Mucosa of stomach (tissue), 1 donor: ENCODE measurements around the gene PICK1.
"Not testable (repeated sequence)": the region's sequence is repeated elsewhere in the genome, so short reads cannot be mapped to it uniquely, and the experiment has no call there.

ENCODE experiments used
- H3K27me3 ChIP-seq: one replicate; pipeline ENCODE4 v1.7.0; 2013; ENCODE audit warnings: mild to moderate bottlenecking, low read length; ENCODE audit not compliant: control insufficient read depth, insufficient read depth
- H3K36me3 ChIP-seq: one replicate; pipeline ENCODE4 v1.7.0; 2013; ENCODE audit warnings: low read length; ENCODE audit not compliant: control insufficient read depth, insufficient read depth
- H3K4me1 ChIP-seq: one replicate; pipeline ENCODE4 v1.7.0; 2013; ENCODE audit warnings: mild to moderate bottlenecking, low read length; ENCODE audit not compliant: control insufficient read depth, insufficient read depth
- H3K4me3 ChIP-seq: one replicate; pipeline ENCODE4 v1.7.0; 2013; ENCODE audit warnings: low read length
- H3K9ac ChIP-seq: one replicate; pipeline ENCODE4 v1.7.0; 2013; ENCODE audit warnings: mild to moderate bottlenecking, low read length, moderate library complexity
- H3K9me3 ChIP-seq: one replicate; pipeline ENCODE4 v1.7.0; 2013; ENCODE audit warnings: mild to moderate bottlenecking, low read length, moderate library complexity; ENCODE audit not compliant: control insufficient read depth
- donor health status: Pancreatic carcinoma.

The PICK1 gene

DNA sequence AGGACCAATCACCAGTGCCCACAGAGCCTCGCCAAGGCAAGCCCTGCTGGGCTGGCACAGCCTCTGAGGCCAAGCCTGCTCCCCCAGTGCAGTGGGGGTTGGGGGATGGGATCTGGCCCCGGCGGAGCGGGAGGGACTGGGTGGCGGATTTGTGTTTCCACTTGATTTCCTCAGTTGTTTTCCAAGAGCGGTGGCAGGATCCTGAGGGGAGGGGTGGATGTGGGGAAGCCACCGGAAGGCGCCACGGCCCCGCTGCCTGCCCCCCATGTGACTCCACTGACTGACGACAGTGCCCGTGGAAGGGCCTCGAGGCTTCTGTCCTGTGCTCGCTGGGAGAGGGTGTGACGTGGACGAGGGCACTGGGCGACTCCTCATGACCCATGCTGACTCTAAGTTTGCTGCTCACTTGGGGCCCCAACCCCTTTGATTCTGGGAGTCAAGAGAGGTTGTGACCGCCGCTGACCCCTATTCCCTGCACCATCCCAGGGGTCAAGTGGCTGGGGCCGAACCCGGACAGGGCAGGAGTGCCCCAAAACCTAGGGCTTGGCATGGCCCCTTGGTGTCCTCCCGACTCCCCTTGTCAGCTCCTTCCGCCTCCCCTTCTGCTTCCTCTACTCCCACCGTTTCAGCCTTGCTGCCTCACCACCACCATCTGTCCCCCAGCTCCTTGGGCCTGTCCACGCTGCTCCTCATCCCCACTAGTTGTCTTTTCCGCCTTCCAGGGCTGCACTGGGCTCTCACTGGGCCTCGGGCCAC lies 23.5 kb upstream of the PICK1 start:
- H3K9ac ChIP-seq = peak overlapping the region; percentile 51
- H3K36me3 ChIP-seq = no peaks in the 10 kb centered on the region
- peaks cover 32% of the 10 kb centered on the region for H3K4me1 ChIP-seq
- H3K4me3 ChIP-seq = peak overlapping the region; percentile 22
- H3K27me3 ChIP-seq = no peaks in the 10 kb centered on the region
- H3K9me3 ChIP-seq = no peaks in the 10 kb centered on the region

GRCh38 chr22:38034278-38034882 lies 22.8 kb upstream of the PICK1 start:
- Histone ChIP-seq H3K4me3 (peak overlapping the region; percentile 22), H3K27me3 (no peaks in the 10 kb centered on the region), H3K9me3 (no peaks in the 10 kb centered on the region), H3K4me1 (peaks cover 32% of the 10 kb centered on the region), H3K9ac (peak overlapping the region; percentile 51), H3K36me3 (no peaks in the 10 kb centered on the region)

GRCh38 chr22:38034884-38035529 lies 22.2 kb upstream of the PICK1 start:
- no peak overlapping the region for H3K4me3 ChIP-seq
- H3K9me3 ChIP-seq = no peaks in the 10 kb centered on the region
- H3K9ac ChIP-seq = peak overlapping the region; percentile 51
- H3K4me1 ChIP-seq = peaks cover 29% of the 10 kb centered on the region
- no peaks in the 10 kb centered on the region for H3K36me3 ChIP-seq
- H3K27me3 ChIP-seq = no peaks in the 10 kb centered on the region

GRCh38 chr22:38035530-38035885 lies 21.7 kb upstream of the PICK1 start:
- Histone ChIP-seq H3K36me3 (no peaks in the 10 kb centered on the region), H3K9ac (no peak overlapping the region), H3K27me3 (no peaks in the 10 kb centered on the region), H3K4me1 (peaks cover 25% of the 10 kb centered on the region), H3K4me3 (no peak overlapping the region), H3K9me3 (no peaks in the 10 kb centered on the region)

- Histone ChIP-seq H3K9me3 (no peaks in the 10 kb centered on the region), H3K9ac (no peak overlapping the region), H3K4me1 (peaks cover 22% of the 10 kb centered on the region), H3K36me3 (no peaks in the 10 kb centered on the region), H3K27me3 (no peaks in the 10 kb centered on the region), H3K4me3 (no peak overlapping the region)
These were observed 20.7 kb upstream of the PICK1 start for GRCh38 chr22:38036392-38037062.

DNA sequence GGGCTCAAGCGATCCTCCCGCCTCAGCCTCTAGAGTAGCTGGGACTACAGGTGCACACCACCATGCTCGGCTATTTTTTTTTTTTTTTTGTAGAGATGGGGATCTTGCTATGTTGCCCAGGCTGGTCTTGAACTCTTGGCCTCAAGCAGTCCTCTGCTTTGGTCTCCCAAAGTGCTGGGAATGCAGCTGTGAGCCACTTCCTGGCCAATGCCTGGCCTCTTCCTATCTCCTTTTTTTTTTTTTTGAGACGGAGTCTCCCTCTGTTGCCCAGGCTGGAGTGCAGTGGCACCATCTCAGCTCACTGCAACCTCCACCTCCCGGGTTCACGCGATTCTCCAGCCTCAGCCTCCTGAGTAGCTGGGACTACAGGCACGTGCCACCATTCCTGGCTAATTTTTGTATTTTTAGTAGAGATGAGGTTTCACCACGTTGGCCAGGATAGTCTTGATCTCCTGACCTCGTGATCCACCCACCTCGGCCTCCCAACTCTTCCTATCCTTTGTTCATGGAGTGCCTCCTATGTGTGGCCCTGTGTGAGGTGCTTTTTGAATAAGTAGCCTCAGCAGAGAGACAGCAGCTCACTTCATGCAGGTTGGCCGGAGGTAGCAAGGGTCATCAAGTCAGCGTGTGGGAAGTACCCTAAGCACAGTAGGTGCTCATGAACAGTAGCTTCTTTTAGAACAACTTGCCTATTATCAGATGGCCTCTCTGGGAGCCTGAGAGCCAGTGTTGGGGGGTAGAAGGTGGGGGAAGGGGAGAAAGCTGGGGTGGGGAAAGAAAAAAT lies 19.6 kb upstream of the PICK1 start:
- peaks cover 22% of the 10 kb centered on the region for H3K4me1 ChIP-seq
- not testable (repeated sequence) for H3K9me3 ChIP-seq, H3K4me3 ChIP-seq, H3K27me3 ChIP-seq, H3K36me3 ChIP-seq, H3K9ac ChIP-seq

GRCh38 chr22:38038426-38038825 lies 18.8 kb upstream of the PICK1 start:
- H3K9me3 ChIP-seq = no peaks in the 10 kb centered on the region
- H3K36me3 ChIP-seq = no peaks in the 10 kb centered on the region
- H3K9ac ChIP-seq = no peak overlapping the region
- no peaks in the 10 kb centered on the region for H3K27me3 ChIP-seq
- no peak overlapping the region for H3K4me3 ChIP-seq
- H3K4me1 ChIP-seq = peaks cover 18% of the 10 kb centered on the region

GRCh38 chr22:38038890-38039812 lies 18.1 kb upstream of the PICK1 start:
- H3K4me3 ChIP-seq = no peak overlapping the region
- H3K9me3 ChIP-seq = no peaks in the 10 kb centered on the region
- no peaks in the 10 kb centered on the region for H3K27me3 ChIP-seq
- no peak overlapping the region for H3K9ac ChIP-seq
- no peaks in the 10 kb centered on the region for H3K36me3 ChIP-seq
- H3K4me1 ChIP-seq = peaks cover 11% of the 10 kb centered on the region

GRCh38 chr22:38040953-38041759 lies 16.0 kb upstream of the PICK1 start:
- H3K9ac ChIP-seq = no peak overlapping the region
- H3K9me3 ChIP-seq = no peaks in the 10 kb centered on the region
- H3K27me3 ChIP-seq = no peaks in the 10 kb centered on the region
- no peak overlapping the region for H3K4me3 ChIP-seq
- no peaks in the 10 kb centered on the region for H3K4me1 ChIP-seq
- H3K36me3 ChIP-seq = no peaks in the 10 kb centered on the region

- Histone ChIP-seq H3K4me3 (no peak overlapping the region), H3K9ac (no peak overlapping the region), H3K4me1 (no peaks in the 10 kb centered on the region), H3K9me3 (no peaks in the 10 kb centered on the region), H3K36me3 (no peaks in the 10 kb centered on the region), H3K27me3 (no peaks in the 10 kb centered on the region)
These were observed 15.3 kb upstream of the PICK1 start for GRCh38 chr22:38041760-38042487.
